WTC11 (cell line): ENCODE results near the gene IMPDH2.

ENCODE experiments used
- JUN ChIP-seq: sonication (generic); formaldehyde crosslinking; IDR thresholded peaks from 2 replicates; pipeline ENCODE4 v1.8.0; 2023; ENCODE audit warnings: mild to moderate bottlenecking, missing genetic modification reagents
- NFATC4 ChIP-seq: fragments of 250-450 bp; sonication (Bioruptor Pico); IDR thresholded peaks from 2 replicates; pipeline ENCODE4 v1.9.0; 2021; ENCODE audit warnings: mild to moderate bottlenecking
- NR1H2 ChIP-seq: sonication (generic); formaldehyde crosslinking; IDR thresholded peaks from 2 replicates; pipeline ENCODE4 v1.9.0; 2021; ENCODE audit warnings: mild to moderate bottlenecking, moderate library complexity, missing genetic modification reagents
- RORB ChIP-seq: fragments of 250-450 bp; sonication (Bioruptor Pico); IDR thresholded peaks from 2 replicates; pipeline ENCODE4 v1.9.0; 2021; ENCODE audit warnings: mild to moderate bottlenecking
- SMAD3 ChIP-seq: sonication (generic); formaldehyde crosslinking; IDR thresholded peaks from 2 replicates; pipeline ENCODE4 v1.8.0; 2022; ENCODE audit warnings: missing genetic modification reagents, mild to moderate bottlenecking, borderline replicate concordance
- TEAD4 ChIP-seq: sonication (generic); formaldehyde crosslinking; IDR thresholded peaks from 2 replicates; pipeline ENCODE4 v1.8.0; 2022; ENCODE audit warnings: mild to moderate bottlenecking, missing genetic modification reagents
- ZNF263 ChIP-seq: sonication (generic); formaldehyde crosslinking; IDR thresholded peaks from 2 replicates; pipeline ENCODE4 v1.8.1; 2022; ENCODE audit warnings: low read depth, mild to moderate bottlenecking, moderate library complexity, missing genetic modification reagents
- TF ChIP-seq, protein P1 (sequence below): sonication (generic); formaldehyde crosslinking; IDR thresholded peaks from 2 replicates; pipeline ENCODE4 v1.8.1; 2022; ENCODE audit warnings: missing genetic modification reagents, borderline replicate concordance
- TF ChIP-seq, protein P2 (sequence below): sonication (generic); formaldehyde crosslinking; IDR thresholded peaks from 2 replicates; pipeline ENCODE4 v1.8.1; 2022; ENCODE audit warnings: low read depth, mild to moderate bottlenecking, moderate library complexity, missing genetic modification reagents, borderline replicate concordance
- TF ChIP-seq, protein P3 (sequence below): fragments of 200-600 bp; IDR thresholded peaks from 2 replicates; pipeline ENCODE4 v1.8.0; 2022; ENCODE audit warnings: antibody characterized with exemption
- TF ChIP-seq, protein P4 (sequence below): sonication (generic); formaldehyde crosslinking; IDR thresholded peaks from 2 replicates; pipeline ENCODE4 v1.8.1; 2023; ENCODE audit warnings: mild to moderate bottlenecking, missing genetic modification reagents, moderate library complexity

DNA sequence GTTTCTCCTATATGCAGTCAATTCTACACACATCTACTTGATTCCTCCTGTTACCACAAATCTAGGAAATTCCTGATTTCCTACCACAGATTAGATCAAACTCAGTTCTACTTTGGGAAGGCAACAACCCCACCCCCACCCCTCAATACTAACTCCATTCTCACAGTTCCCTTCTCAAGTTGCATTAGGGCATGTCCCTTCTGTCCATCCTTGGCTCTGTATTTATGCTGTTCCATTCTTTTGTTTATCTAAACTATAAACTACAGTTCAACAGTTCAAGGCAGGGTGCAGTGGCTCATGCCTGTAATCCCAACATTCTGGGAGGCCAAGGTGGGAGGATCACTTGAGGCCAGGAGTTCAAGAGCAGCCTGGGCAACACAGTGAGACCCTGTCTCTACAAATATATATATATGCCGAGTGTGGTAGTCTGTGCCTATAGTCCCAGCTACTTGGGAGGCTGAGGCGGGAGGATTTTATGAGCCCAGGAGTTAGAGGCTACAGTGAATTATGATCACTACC lies 25.2 kb upstream of the IMPDH2 start:
- no peak for TF ChIP-seq NR1H2
- no peak for TF ChIP-seq NFATC4 (CRISPR knock-in tag)
- TF ChIP-seq, protein P1, sequence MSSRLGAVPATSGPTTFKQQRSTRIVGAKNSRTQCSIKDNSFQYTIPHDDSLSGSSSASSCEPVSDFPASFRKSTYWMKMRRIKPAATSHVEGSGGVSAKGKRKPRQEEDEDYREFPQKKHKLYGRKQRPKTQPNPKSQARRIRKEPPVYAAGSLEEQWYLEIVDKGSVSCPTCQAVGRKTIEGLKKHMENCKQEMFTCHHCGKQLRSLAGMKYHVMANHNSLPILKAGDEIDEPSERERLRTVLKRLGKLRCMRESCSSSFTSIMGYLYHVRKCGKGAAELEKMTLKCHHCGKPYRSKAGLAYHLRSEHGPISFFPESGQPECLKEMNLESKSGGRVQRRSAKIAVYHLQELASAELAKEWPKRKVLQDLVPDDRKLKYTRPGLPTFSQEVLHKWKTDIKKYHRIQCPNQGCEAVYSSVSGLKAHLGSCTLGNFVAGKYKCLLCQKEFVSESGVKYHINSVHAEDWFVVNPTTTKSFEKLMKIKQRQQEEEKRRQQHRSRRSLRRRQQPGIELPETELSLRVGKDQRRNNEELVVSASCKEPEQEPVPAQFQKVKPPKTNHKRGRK, result no peak
- TF ChIP-seq, protein P2, sequence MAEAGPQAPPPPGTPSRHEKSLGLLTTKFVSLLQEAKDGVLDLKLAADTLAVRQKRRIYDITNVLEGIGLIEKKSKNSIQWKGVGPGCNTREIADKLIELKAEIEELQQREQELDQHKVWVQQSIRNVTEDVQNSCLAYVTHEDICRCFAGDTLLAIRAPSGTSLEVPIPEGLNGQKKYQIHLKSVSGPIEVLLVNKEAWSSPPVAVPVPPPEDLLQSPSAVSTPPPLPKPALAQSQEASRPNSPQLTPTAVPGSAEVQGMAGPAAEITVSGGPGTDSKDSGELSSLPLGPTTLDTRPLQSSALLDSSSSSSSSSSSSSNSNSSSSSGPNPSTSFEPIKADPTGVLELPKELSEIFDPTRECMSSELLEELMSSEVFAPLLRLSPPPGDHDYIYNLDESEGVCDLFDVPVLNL, result no peak
- TF ChIP-seq, protein P3, sequence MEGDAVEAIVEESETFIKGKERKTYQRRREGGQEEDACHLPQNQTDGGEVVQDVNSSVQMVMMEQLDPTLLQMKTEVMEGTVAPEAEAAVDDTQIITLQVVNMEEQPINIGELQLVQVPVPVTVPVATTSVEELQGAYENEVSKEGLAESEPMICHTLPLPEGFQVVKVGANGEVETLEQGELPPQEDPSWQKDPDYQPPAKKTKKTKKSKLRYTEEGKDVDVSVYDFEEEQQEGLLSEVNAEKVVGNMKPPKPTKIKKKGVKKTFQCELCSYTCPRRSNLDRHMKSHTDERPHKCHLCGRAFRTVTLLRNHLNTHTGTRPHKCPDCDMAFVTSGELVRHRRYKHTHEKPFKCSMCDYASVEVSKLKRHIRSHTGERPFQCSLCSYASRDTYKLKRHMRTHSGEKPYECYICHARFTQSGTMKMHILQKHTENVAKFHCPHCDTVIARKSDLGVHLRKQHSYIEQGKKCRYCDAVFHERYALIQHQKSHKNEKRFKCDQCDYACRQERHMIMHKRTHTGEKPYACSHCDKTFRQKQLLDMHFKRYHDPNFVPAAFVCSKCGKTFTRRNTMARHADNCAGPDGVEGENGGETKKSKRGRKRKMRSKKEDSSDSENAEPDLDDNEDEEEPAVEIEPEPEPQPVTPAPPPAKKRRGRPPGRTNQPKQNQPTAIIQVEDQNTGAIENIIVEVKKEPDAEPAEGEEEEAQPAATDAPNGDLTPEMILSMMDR, result no peak
- TF ChIP-seq TEAD4 (CRISPR knock-in tag), result no peak
- TF ChIP-seq, protein P4, sequence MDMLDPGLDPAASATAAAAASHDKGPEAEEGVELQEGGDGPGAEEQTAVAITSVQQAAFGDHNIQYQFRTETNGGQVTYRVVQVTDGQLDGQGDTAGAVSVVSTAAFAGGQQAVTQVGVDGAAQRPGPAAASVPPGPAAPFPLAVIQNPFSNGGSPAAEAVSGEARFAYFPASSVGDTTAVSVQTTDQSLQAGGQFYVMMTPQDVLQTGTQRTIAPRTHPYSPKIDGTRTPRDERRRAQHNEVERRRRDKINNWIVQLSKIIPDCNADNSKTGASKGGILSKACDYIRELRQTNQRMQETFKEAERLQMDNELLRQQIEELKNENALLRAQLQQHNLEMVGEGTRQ (CRISPR knock-in tag), result no peak
- TF ChIP-seq ZNF263 (CRISPR knock-in tag), result no peak
- TF ChIP-seq SMAD3, result no peak
- no peak for TF ChIP-seq JUN (CRISPR knock-in tag)
- no peak for TF ChIP-seq RORB
